GM12878 (cell line): ENCODE data around the gene RREB1.

Source experiments
- BHLHE40 ChIP-seq, 2 experiments: fragments of 450-650 bp in 1 of 2; IDR thresholded peaks; 2 replicates each; pipeline ENCODE4 v1.6.1; 2011 to 2017; ENCODE audit warnings: low read depth in 2 of 2, borderline replicate concordance in 1 of 2, improper control_type of control experiment in 1 of 2, low read length in 1 of 2, mild to moderate bottlenecking in 1 of 2
- EP300 ChIP-seq, 2 experiments: fragments of 150-350 bp in 1 of 2; IDR thresholded peaks; 2 replicates each; pipeline ENCODE4 v1.6.1; 2011 to 2012; ENCODE audit warnings: low read depth in 2 of 2, low read length in 2 of 2, borderline replicate concordance in 1 of 2, improper control_type of control experiment in 1 of 2, inconsistent platforms in 1 of 2; ENCODE audit not compliant: control insufficient read depth in 1 of 2
- HDGF ChIP-seq: fragments of 450-650 bp; IDR thresholded peaks from 2 replicates; pipeline ENCODE4 v1.6.1; 2016; ENCODE audit warnings: antibody characterized with exemption
- JUND ChIP-seq: IDR thresholded peaks from 2 replicates; pipeline ENCODE4 v1.6.1; 2012; ENCODE audit warnings: low read depth, mild to moderate bottlenecking, low read length, improper control_type of control experiment, moderate library complexity
- MXI1 ChIP-seq: fragments of 150-350 bp; IDR thresholded peaks from 2 replicates; pipeline ENCODE4 v1.6.1; 2011; ENCODE audit warnings: low read depth, mild to moderate bottlenecking, inconsistent platforms, low read length, improper control_type of control experiment
- POLR2A ChIP-seq: IDR thresholded peaks from 2 replicates; pipeline ENCODE4 v1.6.1; 2011; ENCODE audit warnings: low read depth, mild to moderate bottlenecking, low read length
- POLR2AphosphoS5 ChIP-seq: IDR thresholded peaks from 2 replicates; pipeline ENCODE4 v1.6.1; 2011; ENCODE audit warnings: mild to moderate bottlenecking, low read length, inconsistent platforms
- RBBP5 ChIP-seq: fragments of 200-600 bp; sonication (generic); conservative IDR thresholded peaks from 2 replicates; pipeline ENCODE4 v1.6.1; 2016
- SIN3A ChIP-seq: IDR thresholded peaks from 2 replicates; pipeline ENCODE4 v1.6.1; 2012; ENCODE audit warnings: low read depth, low read length, improper control_type of control experiment
- TF ChIP-seq, protein P1 (sequence below), 3 experiments: IDR thresholded peaks in 2 of 3; conservative IDR thresholded peaks in 1 of 3; 2 replicates each; pipeline ENCODE4 v1.5.1; 2011; ENCODE audit warnings: low read depth in 3 of 3, low read length in 3 of 3, mild to moderate bottlenecking in 3 of 3, control low read depth in 2 of 3, moderate library complexity in 2 of 3, inconsistent platforms in 1 of 3, mixed read lengths in 1 of 3; ENCODE audit not compliant: control insufficient read depth in 2 of 3, insufficient read depth in 1 of 3; ENCODE audit errors: extremely low read depth in 1 of 3

DNA sequence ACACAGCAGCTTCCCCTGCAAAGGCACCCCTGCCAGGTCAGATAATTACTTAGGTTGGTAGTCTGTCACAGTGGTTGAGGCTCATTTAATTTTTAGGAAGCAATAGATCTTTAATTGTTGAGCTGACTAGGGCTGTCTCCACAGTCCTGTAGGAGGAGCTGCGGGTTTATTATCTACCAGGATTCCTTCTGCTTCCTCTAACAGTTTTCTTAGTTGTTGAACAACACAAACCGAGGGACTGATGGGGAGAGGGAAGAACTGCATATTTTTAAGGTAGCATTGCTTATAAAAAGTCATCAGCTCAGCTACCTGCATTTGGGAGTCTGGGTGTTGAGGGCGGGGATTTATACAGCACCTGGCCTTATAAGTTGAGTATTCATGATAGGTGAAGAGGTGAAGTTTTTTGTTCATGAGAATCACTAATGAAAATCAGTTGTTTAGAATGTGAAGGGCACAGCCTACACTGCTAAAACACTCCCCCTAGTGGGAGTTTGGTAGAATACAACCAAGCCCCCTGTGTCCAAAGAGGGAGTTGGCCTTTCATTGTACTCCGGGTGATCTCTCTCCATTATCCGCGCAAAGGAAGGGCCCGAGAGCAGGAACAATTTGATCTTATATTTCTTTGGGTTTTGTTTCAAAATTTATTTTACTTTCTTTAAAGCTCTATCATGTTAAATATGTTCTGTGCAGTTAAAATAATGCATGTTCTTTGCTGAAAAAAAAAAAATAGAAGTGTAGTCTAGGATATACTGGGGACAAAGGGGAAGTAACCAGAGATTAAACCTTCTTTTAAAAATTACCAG lies 135.6 kb downstream of the RREB1 start:
- TF ChIP-seq MXI1 (no peak), POLR2A (no peak), EP300 (IDR thresholded peaks at IDR 0.05; ENCODE audit: borderline replicate concordance in 1 of 2, control insufficient read depth in 1 of 2, low read depth in 2 of 2, low read length in 2 of 2) (no peak), JUND (no peak), RBBP5 (no peak), HDGF (no peak), SIN3A (no peak), BHLHE40 (IDR thresholded peaks at IDR 0.05; ENCODE audit: borderline replicate concordance in 1 of 2, low read depth in 2 of 2, low read length in 1 of 2) (no peak), POLR2AphosphoS5 (no peak)
- TF ChIP-seq, protein P1, sequence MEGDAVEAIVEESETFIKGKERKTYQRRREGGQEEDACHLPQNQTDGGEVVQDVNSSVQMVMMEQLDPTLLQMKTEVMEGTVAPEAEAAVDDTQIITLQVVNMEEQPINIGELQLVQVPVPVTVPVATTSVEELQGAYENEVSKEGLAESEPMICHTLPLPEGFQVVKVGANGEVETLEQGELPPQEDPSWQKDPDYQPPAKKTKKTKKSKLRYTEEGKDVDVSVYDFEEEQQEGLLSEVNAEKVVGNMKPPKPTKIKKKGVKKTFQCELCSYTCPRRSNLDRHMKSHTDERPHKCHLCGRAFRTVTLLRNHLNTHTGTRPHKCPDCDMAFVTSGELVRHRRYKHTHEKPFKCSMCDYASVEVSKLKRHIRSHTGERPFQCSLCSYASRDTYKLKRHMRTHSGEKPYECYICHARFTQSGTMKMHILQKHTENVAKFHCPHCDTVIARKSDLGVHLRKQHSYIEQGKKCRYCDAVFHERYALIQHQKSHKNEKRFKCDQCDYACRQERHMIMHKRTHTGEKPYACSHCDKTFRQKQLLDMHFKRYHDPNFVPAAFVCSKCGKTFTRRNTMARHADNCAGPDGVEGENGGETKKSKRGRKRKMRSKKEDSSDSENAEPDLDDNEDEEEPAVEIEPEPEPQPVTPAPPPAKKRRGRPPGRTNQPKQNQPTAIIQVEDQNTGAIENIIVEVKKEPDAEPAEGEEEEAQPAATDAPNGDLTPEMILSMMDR (IDR thresholded peaks at IDR 0.05 in 2 of 3, conservative IDR thresholded peaks at IDR 0.05 in 1 of 3; ENCODE audit: control insufficient read depth in 2 of 3, extremely low read depth in 1 of 3, insufficient read depth in 1 of 3, low read depth in 3 of 3, low read length in 3 of 3), result peak; percentile 86 to 90 (median 88)
